ENCODE results near the gene SRSF11.

DNA sequence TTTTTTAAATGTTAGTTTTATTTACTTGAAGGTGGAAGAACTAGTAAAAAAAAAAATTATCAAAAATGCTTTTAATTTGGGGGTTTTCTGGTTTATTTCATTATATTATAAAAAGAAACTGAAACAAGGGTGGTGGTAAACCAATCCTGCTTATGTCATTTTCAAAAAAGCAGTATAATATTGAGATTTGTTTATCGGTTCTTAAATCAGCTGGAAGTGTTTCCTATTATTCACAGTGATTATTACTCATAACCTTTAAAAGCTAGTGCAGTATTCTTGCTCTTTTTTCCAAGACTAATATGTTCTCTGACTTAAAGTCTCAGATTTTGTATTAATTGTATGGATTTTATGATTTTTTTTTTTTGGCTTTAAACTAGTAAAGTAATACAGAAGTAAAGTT is 10.4 kb upstream of the SRSF11 start:
- TF ChIP-seq, protein P1, sequence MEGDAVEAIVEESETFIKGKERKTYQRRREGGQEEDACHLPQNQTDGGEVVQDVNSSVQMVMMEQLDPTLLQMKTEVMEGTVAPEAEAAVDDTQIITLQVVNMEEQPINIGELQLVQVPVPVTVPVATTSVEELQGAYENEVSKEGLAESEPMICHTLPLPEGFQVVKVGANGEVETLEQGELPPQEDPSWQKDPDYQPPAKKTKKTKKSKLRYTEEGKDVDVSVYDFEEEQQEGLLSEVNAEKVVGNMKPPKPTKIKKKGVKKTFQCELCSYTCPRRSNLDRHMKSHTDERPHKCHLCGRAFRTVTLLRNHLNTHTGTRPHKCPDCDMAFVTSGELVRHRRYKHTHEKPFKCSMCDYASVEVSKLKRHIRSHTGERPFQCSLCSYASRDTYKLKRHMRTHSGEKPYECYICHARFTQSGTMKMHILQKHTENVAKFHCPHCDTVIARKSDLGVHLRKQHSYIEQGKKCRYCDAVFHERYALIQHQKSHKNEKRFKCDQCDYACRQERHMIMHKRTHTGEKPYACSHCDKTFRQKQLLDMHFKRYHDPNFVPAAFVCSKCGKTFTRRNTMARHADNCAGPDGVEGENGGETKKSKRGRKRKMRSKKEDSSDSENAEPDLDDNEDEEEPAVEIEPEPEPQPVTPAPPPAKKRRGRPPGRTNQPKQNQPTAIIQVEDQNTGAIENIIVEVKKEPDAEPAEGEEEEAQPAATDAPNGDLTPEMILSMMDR (IDR thresholded peaks at IDR 0.05) = no peak
- no peak for TF ChIP-seq POLR2A (IDR thresholded peaks at IDR 0.05)
- no peak for TF ChIP-seq EP300 (IDR thresholded peaks at IDR 0.05)
